ENCODE measurements around the gene MOCS3.
"Not testable (repeated sequence)": the region's sequence is repeated elsewhere in the genome, so short reads cannot be mapped to it uniquely, and the experiment has no call there.

The MOCS3 gene

GRCh38 chr20:50932016-50932485 is 26.6 kb upstream of the MOCS3 start:
- no peak for DNase-seq

GRCh38 chr20:50932691-50933280 is 25.8 kb upstream of the MOCS3 start:
- no peak for DNase-seq

- no peak for DNase-seq
Measured at GRCh38 chr20:50933589-50933988, 25.0 kb upstream of the MOCS3 start.

GRCh38 chr20:50943069-50943468 is 15.5 kb upstream of the MOCS3 start:
- DNase-seq = no peak

- DNase-seq = no peak
Measured at GRCh38 chr20:50948132-50948785, 10.4 kb upstream of the MOCS3 start.

GRCh38 chr20:50953196-50953595 is 5.4 kb upstream of the MOCS3 start:
- DNase-seq = no peak

- no peak for DNase-seq
Measured at GRCh38 chr20:50953821-50954220, 4.8 kb upstream of the MOCS3 start.

- peak in 2 of 4 experiments; percentile 10 to 13 for DNase-seq
Measured at GRCh38 chr20:50957276-50957675, 1.3 kb upstream of the MOCS3 start.

- peak; percentile 93 to 97 (median 94) for DNase-seq
Measured at GRCh38 chr20:50957798-50958614, 612 bp upstream of the MOCS3 start, which contains the start of gene DPM1. Gene DPM1, minus strand, starts transcription at chr20:50958532. Its CDS starts 9 bp downstream, at chr20:50958523.

GRCh38 chr20:50959543-50960126 is 1.0 kb downstream of the MOCS3 start:
- DNase-seq = no peak

GRCh38 chr20:50967586-50967985 is 9.0 kb downstream of the MOCS3 start:
- no peak for DNase-seq

- no peak for DNase-seq
Measured at GRCh38 chr20:50968289-50968688, 9.7 kb downstream of the MOCS3 start.

GRCh38 chr20:50969435-50969834 is 10.8 kb downstream of the MOCS3 start:
- DNase-seq = peak in 1 of 4 experiments; percentile 8

GRCh38 chr20:50969912-50970311 is 11.3 kb downstream of the MOCS3 start:
- no peak for DNase-seq

- DNase-seq = no peak
Measured at GRCh38 chr20:50975701-50976330, 17.2 kb downstream of the MOCS3 start.

GRCh38 chr20:50977066-50978021 is 18.7 kb downstream of the MOCS3 start:
- DNase-seq = no peak

- DNase-seq = not testable (repeated sequence)
Measured at GRCh38 chr20:50978533-50978932, 19.9 kb downstream of the MOCS3 start.

- DNase-seq = peak; percentile 86 to 95 (median 88)
Measured at GRCh38 chr20:50980071-50980681, 21.6 kb downstream of the MOCS3 start.

GRCh38 chr20:50980851-50981713 is 22.5 kb downstream of the MOCS3 start:
- peak; percentile 56 to 77 (median 64) for DNase-seq

GRCh38 chr20:50981714-50982048 is 23.1 kb downstream of the MOCS3 start:
- no peak for DNase-seq
